HL-60 (cell line): ENCODE measurements around the gene BAD.

ENCODE experiments used
- DNase-seq, 2 experiments: peaks; one replicate each; pipeline ENCODE4 v3.0.0-alpha.2; 2010 to 2020; ENCODE audit warnings: low read depth in 1 of 2, low spot score in 1 of 2
- H3K27ac ChIP-seq: fragments of 250-450 bp; sonication (Bioruptor Pico); replicated peaks from 2 replicates; pipeline ENCODE4 v1.5.1; 2020; ENCODE audit warnings: mild to moderate bottlenecking, moderate library complexity
- H3K27me3 ChIP-seq: fragments of 250-450 bp; sonication (Bioruptor Pico); 2 replicates; pipeline ENCODE4 v1.5.1; 2021; ENCODE audit warnings: mild to moderate bottlenecking, moderate library complexity; ENCODE audit not compliant: insufficient read depth, poor library complexity, severe bottlenecking
- H3K4me3 ChIP-seq: replicated peaks from 2 replicates; pipeline ENCODE4 v1.5.1; 2011; ENCODE audit warnings: mild to moderate bottlenecking, control low read depth, low read length; ENCODE audit not compliant: insufficient read depth
- CTCF ChIP-seq: IDR thresholded peaks from one replicate; pipeline ENCODE4 v1.5.1; 2011; ENCODE audit warnings: low read length, control low read depth, inconsistent platforms; ENCODE audit not compliant: insufficient read depth
- GABPA ChIP-seq: IDR thresholded peaks from 2 replicates; pipeline ENCODE4 v1.6.1; 2012; ENCODE audit warnings: low read depth
- POLR2AphosphoS5 ChIP-seq: IDR thresholded peaks from 2 replicates; pipeline ENCODE4 v1.6.1; 2012; ENCODE audit warnings: low read depth
- REST ChIP-seq: IDR thresholded peaks from 2 replicates; pipeline ENCODE4 v1.6.1; 2012; ENCODE audit warnings: low read depth; ENCODE audit not compliant: insufficient replicate concordance
- SPI1 ChIP-seq: IDR thresholded peaks from 2 replicates; pipeline ENCODE4 v1.6.1; 2012; ENCODE audit warnings: low read depth, mild to moderate bottlenecking, borderline replicate concordance

Gene BAD

GRCh38 chr11:64268893-64269539, 15.4 kb downstream of the BAD start:
- H3K27ac ChIP-seq, result peak overlapping the region; percentile 91
- peak; percentile 72 to 77 for DNase-seq
- peak overlapping the region; percentile 61 for H3K4me3 ChIP-seq
- TF ChIP-seq SPI1, result 0 out of 2 replicates have a peak, but pooled peaks have one; percentile 16
- TF ChIP-seq REST, result peak; percentile 12
- TF ChIP-seq CTCF, result no peak
- TF ChIP-seq GABPA, result 0 out of 2 replicates have a peak, but pooled peaks have one; percentile 43
- no peak; the same call in 1 of the 2 replicates for TF ChIP-seq POLR2AphosphoS5
- H3K27me3 ChIP-seq, result no peaks in the 10 kb centered on the region

- Histone ChIP-seq H3K27me3 (no peaks in the 10 kb centered on the region), H3K27ac (peak overlapping the region; percentile 91), H3K4me3 (peak overlapping the region; percentile 61)
- peak in 1 of 2 experiments; percentile 57 for DNase-seq
- TF ChIP-seq SPI1, result peak; percentile 8; the same call in 1 of the 2 replicates
- peak; percentile 30 for TF ChIP-seq REST
- no peak for TF ChIP-seq CTCF
- TF ChIP-seq POLR2AphosphoS5, result peak; percentile 37
- no peak for TF ChIP-seq GABPA
Observed at GRCh38 chr11:64268025-64268892, 16.2 kb downstream of the BAD start.

GRCh38 chr11:64267207-64267945, 17.1 kb downstream of the BAD start:
- no peak for DNase-seq
- no peak for TF ChIP-seq REST
- no peak for TF ChIP-seq GABPA
- TF ChIP-seq POLR2AphosphoS5, result no peak
- TF ChIP-seq CTCF, result no peak
- no peak for TF ChIP-seq SPI1
- Histone ChIP-seq H3K4me3 (no peak overlapping the region), H3K27ac (peak overlapping the region; percentile 91), H3K27me3 (no peaks in the 10 kb centered on the region)
